Tibial artery (tissue), 4 donors: ENCODE data around the gene OXCT1.

Experiments used
- DNase-seq, 2 donors: peaks; one replicate each; pipeline ENCODE4 v3.0.0-alpha.2; 2019
- H3K27ac ChIP-seq, 2 donors: fragments of 200-600 bp; sonication (generic) in 1 of 2; 1 replicate in 1 of 2; 2 replicates in 1 of 2; pipeline ENCODE4 v1.5.1; 2018 to 2019; ENCODE audit warnings: mild to moderate bottlenecking in 1 of 2
- H3K27me3 ChIP-seq, 2 donors: fragments of 200-600 bp; sonication (generic) in 1 of 2; one replicate each; pipeline versions ENCODE4 v1.5.1 to v1.6.0; 2016 to 2019
- H3K36me3 ChIP-seq, 3 donors: fragments of 200-600 bp; sonication (generic) in 2 of 3; one replicate each; pipeline ENCODE4 v1.5.1; 2016 to 2019; ENCODE audit warnings: mild to moderate bottlenecking in 2 of 3
- H3K4me1 ChIP-seq, 4 donors: fragments of 200-600 bp; sonication (generic) in 2 of 4; 1 replicate in 3 of 4; 2 replicates in 1 of 4; pipeline ENCODE4 v1.5.1; 2016 to 2019
- H3K4me3 ChIP-seq, 2 donors: fragments of 200-600 bp; sonication (generic) in 1 of 2; 1 replicate in 1 of 2; 2 replicates in 1 of 2; pipeline ENCODE4 v1.5.1; 2018 to 2019; ENCODE audit warnings: mild to moderate bottlenecking in 2 of 2
- H3K9me3 ChIP-seq, 3 donors: fragments of 200-600 bp; sonication (generic) in 1 of 3; one replicate each; pipeline ENCODE4 v1.5.1; 2016 to 2019
- intact Hi-C: fragments of 100-400 bp; cut with DNase I; formaldehyde crosslinking; loops from one replicate; pipeline ENCODE4 v1.15.0; 2023; ENCODE audit warnings: low total_unique reads
- TF ChIP-seq, protein P1 (sequence below), 2 experiments: fragments of 200-600 bp in 1 of 2; fragments of 450-650 bp in 1 of 2; IDR thresholded peaks; one replicate each; pipeline ENCODE4 v1.5.1; 2017 to 2019; ENCODE audit warnings: antibody characterized with exemption in 2 of 2, mild to moderate bottlenecking in 1 of 2, moderate library complexity in 1 of 2

Gene OXCT1

DNA sequence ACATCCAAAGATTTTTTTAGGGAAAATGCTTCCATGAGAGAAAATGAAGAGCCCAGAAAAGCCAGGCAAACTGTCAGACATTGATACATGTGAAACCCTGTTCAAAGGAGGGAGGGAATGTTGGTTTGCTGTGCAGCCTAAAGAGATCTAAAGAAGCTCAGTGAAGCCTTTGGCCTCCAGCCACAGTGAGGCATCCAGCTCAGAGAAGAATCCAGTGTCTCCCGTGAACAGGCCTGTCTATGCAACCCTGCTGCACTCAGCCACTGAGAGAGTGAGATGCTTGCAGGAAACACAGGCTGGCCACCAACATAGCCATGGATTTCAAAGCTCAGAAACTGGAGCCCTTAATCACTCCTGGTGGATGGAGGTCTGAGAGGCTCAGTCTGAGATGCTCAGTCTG lies 188.4 kb downstream of the OXCT1 start:
- TF ChIP-seq, protein P1, sequence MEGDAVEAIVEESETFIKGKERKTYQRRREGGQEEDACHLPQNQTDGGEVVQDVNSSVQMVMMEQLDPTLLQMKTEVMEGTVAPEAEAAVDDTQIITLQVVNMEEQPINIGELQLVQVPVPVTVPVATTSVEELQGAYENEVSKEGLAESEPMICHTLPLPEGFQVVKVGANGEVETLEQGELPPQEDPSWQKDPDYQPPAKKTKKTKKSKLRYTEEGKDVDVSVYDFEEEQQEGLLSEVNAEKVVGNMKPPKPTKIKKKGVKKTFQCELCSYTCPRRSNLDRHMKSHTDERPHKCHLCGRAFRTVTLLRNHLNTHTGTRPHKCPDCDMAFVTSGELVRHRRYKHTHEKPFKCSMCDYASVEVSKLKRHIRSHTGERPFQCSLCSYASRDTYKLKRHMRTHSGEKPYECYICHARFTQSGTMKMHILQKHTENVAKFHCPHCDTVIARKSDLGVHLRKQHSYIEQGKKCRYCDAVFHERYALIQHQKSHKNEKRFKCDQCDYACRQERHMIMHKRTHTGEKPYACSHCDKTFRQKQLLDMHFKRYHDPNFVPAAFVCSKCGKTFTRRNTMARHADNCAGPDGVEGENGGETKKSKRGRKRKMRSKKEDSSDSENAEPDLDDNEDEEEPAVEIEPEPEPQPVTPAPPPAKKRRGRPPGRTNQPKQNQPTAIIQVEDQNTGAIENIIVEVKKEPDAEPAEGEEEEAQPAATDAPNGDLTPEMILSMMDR (IDR thresholded peaks at IDR 0.05), result no peak

More for the DNA sequence above, 188.4 kb downstream of the OXCT1 start:
- intact Hi-C loops, result no loop called here
- H3K4me1 ChIP-seq, result no peaks in the 10 kb centered on the region
- H3K36me3 ChIP-seq, result peaks cover 0 to 3% (median 0%) of the 10 kb centered on the region in 3 donors
- peaks cover 0 to 4% (median 0%) of the 10 kb centered on the region in 3 donors for H3K9me3 ChIP-seq
- H3K4me3 ChIP-seq, result no peak overlapping the region
- H3K27me3 ChIP-seq, result no peaks in the 10 kb centered on the region
- DNase-seq, result no peak
- no peak overlapping the region for H3K27ac ChIP-seq
